CD4-positive, alpha-beta T cell treated with Interleukin-1 beta for 1 hour (primary cell): ENCODE data around the gene SCPEP1.

Source experiments
- DNase-seq, 2 donors: peaks; one replicate each; pipeline ENCODE4 v3.0.0-alpha.2; 2020 to 2022

Gene SCPEP1

GRCh38 chr17:57044976-57045867 lies 67.3 kb downstream of the SCPEP1 start:
- DNase-seq, result no peak

GRCh38 chr17:57045868-57046704 lies 68.2 kb downstream of the SCPEP1 start:
- peak; percentile 19 to 33 for DNase-seq

GRCh38 chr17:57046749-57047148 lies 68.8 kb downstream of the SCPEP1 start:
- DNase-seq, result peak in 1 of 2 donors; percentile 28

DNA sequence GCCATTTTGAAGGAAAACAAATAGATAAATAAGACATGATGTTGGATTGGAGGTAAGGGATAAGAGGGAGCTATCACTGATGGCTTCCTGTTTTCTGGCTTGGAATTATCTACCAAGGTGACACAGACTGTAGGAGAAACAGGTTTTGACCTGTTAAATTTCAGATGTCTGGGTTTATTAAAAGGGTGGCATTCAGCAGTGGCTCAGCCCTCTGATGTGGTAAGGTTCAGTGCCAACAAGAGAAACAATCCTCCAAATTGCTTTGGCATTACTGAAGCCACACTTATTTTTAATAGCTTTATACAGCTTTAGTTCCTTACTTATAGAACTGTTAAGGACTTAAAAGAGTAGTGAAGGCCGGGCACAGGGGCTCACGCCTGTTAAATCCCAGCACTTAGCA lies 70.2 kb downstream of the SCPEP1 start:
- no peak for DNase-seq

GRCh38 chr17:57050306-57050705 lies 72.4 kb downstream of the SCPEP1 start:
- DNase-seq, result no peak

- no peak for DNase-seq
Measured at GRCh38 chr17:57051886-57052361, 74.0 kb downstream of the SCPEP1 start.
